ENCODE measurements around the gene MPDU1. TPM values are rescaled to one million over a fixed set of nuclear protein-coding genes. Genes with fewer than 3 reads are reported as not detected.

Gene MPDU1
- total RNA-seq, 1 donor from 2014 or later, result 35.9 TPM

- no peak for DNase-seq (ENCODE audit: low spot score)
- Mint-ChIP-seq H3K36me3 (ENCODE audit: low read depth) (peaks cover 8% of the 10 kb centered on the region), H3K27ac (ENCODE audit: unreplicated experiment) (no peak overlapping the region)
These were observed 27.0 kb downstream of the MPDU1 start for GRCh38 chr17:7610641-7611040.

GRCh38 chr17:7611635-7612293 lies 28.1 kb downstream of the MPDU1 start:
- Mint-ChIP-seq H3K4me1 (ENCODE audit: low read depth) (peaks cover 43% of the 10 kb centered on the region), H3K27ac (ENCODE audit: unreplicated experiment) (peak overlapping the region; percentile 85), H3K27me3 (ENCODE audit: low read depth) (no peaks in the 10 kb centered on the region), H3K4me3 (ENCODE audit: unreplicated experiment) (peak overlapping the region; percentile 83), H3K9me3 (ENCODE audit: low read depth) (no peaks in the 10 kb centered on the region), H3K36me3 (ENCODE audit: low read depth) (no peaks in the 10 kb centered on the region)
- no peak for DNase-seq (ENCODE audit: low spot score)
- TF ChIP-seq, protein P1, sequence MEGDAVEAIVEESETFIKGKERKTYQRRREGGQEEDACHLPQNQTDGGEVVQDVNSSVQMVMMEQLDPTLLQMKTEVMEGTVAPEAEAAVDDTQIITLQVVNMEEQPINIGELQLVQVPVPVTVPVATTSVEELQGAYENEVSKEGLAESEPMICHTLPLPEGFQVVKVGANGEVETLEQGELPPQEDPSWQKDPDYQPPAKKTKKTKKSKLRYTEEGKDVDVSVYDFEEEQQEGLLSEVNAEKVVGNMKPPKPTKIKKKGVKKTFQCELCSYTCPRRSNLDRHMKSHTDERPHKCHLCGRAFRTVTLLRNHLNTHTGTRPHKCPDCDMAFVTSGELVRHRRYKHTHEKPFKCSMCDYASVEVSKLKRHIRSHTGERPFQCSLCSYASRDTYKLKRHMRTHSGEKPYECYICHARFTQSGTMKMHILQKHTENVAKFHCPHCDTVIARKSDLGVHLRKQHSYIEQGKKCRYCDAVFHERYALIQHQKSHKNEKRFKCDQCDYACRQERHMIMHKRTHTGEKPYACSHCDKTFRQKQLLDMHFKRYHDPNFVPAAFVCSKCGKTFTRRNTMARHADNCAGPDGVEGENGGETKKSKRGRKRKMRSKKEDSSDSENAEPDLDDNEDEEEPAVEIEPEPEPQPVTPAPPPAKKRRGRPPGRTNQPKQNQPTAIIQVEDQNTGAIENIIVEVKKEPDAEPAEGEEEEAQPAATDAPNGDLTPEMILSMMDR (IDR thresholded peaks at IDR 0.05), result no peak

More at GRCh38 chr17:7610641-7611040, 27.0 kb downstream of the MPDU1 start:
- Mint-ChIP-seq H3K27me3 (ENCODE audit: low read depth) (no peaks in the 10 kb centered on the region), H3K4me3 (ENCODE audit: unreplicated experiment) (no peak overlapping the region), H3K9me3 (ENCODE audit: low read depth) (no peaks in the 10 kb centered on the region), H3K4me1 (ENCODE audit: low read depth) (peaks cover 49% of the 10 kb centered on the region)
- TF ChIP-seq, protein P1 (IDR thresholded peaks at IDR 0.05), result no peak

DNA sequence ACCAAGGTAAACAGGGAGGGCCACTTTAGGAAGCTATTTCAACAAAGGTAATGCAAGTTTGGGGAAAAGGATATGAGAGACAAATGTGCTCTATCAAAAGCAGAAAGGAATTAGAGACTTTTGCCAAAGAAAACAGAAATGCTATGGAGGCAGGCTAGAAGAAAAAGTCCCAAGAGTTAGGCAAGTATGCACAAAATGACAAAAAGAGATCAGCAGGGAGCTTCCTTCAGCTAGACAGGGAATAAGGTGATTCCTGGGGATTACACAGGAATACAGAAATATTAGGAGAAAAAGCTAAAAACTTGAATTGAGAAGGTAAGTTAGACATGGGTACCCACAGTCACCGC lies 28.6 kb downstream of the MPDU1 start:
- H3K9me3 Mint-ChIP-seq (ENCODE audit: low read depth), result no peaks in the 10 kb centered on the region
- H3K4me3 Mint-ChIP-seq (ENCODE audit: unreplicated experiment), result peak overlapping the region; percentile 83
- no peak for DNase-seq (ENCODE audit: low spot score)
- no peaks in the 10 kb centered on the region for H3K27me3 Mint-ChIP-seq (ENCODE audit: low read depth)
- peak overlapping the region; percentile 85 for H3K27ac Mint-ChIP-seq (ENCODE audit: unreplicated experiment)
- peaks cover 43% of the 10 kb centered on the region for H3K4me1 Mint-ChIP-seq (ENCODE audit: low read depth)
- TF ChIP-seq, protein P1 (IDR thresholded peaks at IDR 0.05), result no peak
- no peaks in the 10 kb centered on the region for H3K36me3 Mint-ChIP-seq (ENCODE audit: low read depth)

GRCh38 chr17:7613769-7614424 lies 30.2 kb downstream of the MPDU1 start:
- H3K4me3 Mint-ChIP-seq (ENCODE audit: unreplicated experiment), result peak overlapping the region; percentile 83
- TF ChIP-seq, protein P1 (IDR thresholded peaks at IDR 0.05), result no peak
- no peak for DNase-seq (ENCODE audit: low spot score)
- H3K9me3 Mint-ChIP-seq (ENCODE audit: low read depth), result no peaks in the 10 kb centered on the region
- no peaks in the 10 kb centered on the region for H3K27me3 Mint-ChIP-seq (ENCODE audit: low read depth)
- no peaks in the 10 kb centered on the region for H3K36me3 Mint-ChIP-seq (ENCODE audit: low read depth)
- H3K4me1 Mint-ChIP-seq (ENCODE audit: low read depth), result peaks cover 43% of the 10 kb centered on the region
- peak overlapping the region; percentile 86 for H3K27ac Mint-ChIP-seq (ENCODE audit: unreplicated experiment)

DNA sequence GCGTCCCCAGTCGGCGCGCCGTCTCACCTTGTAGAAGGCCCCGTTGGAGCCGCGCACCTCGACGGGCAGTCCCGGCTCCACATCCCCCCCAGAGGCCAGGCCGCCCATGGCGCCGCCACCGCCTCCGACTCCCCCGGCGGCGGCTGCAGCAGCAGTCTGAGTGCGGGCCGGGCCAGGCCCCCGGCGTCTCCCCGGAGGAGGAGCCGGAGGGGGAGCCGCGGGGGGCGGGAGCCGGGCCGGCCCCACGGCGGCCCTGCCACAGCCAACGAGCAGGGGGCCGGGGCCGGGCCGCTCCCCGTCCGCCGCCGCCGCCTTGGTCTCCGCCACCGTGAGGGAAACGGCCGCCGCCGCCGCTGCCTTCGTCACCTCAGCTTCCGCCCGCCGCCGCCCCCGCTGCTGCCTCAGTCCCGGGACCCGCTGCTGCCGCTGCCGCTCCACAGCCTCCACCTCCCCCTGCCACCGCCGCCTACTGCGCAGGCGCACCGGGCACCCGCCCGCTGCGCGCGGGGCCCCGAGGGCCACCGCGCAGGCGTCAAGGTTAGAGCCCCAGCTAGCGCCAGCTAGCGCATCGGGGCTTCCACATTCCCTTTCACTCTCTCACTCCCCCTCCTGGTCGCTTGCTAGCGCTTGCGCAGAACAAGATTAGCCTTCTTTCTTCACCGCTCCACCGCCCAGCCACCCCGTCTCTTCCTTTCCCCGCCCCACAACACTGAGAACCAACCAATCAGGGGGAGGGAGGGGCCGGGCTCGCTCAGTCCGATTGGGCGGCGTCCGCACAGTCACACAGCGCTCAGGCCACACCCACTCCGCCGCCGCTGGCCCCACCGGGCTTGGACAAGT lies 31.0 kb downstream of the MPDU1 start, which contains the start of gene FXR2:
Gene FXR2 (minus strand): TSS at position 473 of the 840 bp plus-strand sequence. CDS start 365 bp downstream, at position 108.
- TF ChIP-seq, protein P1 (IDR thresholded peaks at IDR 0.05), result peak; percentile 77
- no peaks in the 10 kb centered on the region for H3K9me3 Mint-ChIP-seq (ENCODE audit: low read depth)
- no peaks in the 10 kb centered on the region for H3K36me3 Mint-ChIP-seq (ENCODE audit: low read depth)
- H3K4me1 Mint-ChIP-seq (ENCODE audit: low read depth), result peaks cover 38% of the 10 kb centered on the region
- DNase-seq (ENCODE audit: low spot score), result peak; percentile 100
- no peaks in the 10 kb centered on the region for H3K27me3 Mint-ChIP-seq (ENCODE audit: low read depth)
- peak within 1 kb of the TSS; percentile 83 for H3K4me3 Mint-ChIP-seq (ENCODE audit: unreplicated experiment)
- H3K27ac Mint-ChIP-seq (ENCODE audit: unreplicated experiment), result peak within 1 kb of the TSS; percentile 91
